PC-3 (cell line): Measurements from ENCODE around the gene CCDC190. TPM values are rescaled to one million over a fixed set of nuclear protein-coding genes. Genes with fewer than 3 reads are reported as not detected.
A peak's percentile ranks its signal among the peaks of the same experiment; 100 is the strongest.
"Not testable (repeated sequence)": the region's sequence is repeated elsewhere in the genome, so short reads cannot be mapped to it uniquely, and the experiment has no call there.

Source experiments
- ATAC-seq: fragments of 200-7000 bp; cut with Tn5 transposase; 2 replicates; pipeline ENCODE4 v1.9.1; 2020; ENCODE audit warnings: mild to moderate bottlenecking, moderate library complexity
- BruUV-seq: library from RNA; stranded (reverse); fragments of 400-500 nt; replicated peaks from 2 replicates; lab custom pipeline; 2021; lab: Mats Ljungman, UMichigan
- CTCF ChIA-PET: fragments of 300-600 bp; sonication (Branson Sonifier 250); formaldehyde crosslinking; loops from one replicate; lab custom pipeline; 2022; ENCODE audit warnings: antibody characterized with exemption; lab: Charles Lee
- POLR2A ChIA-PET: fragments of 300-600 bp; sonication (Branson Sonifier 250); formaldehyde crosslinking; loops from one replicate; lab custom pipeline; 2022; ENCODE audit warnings: antibody characterized with exemption; ENCODE audit not compliant: unreplicated experiment; lab: Charles Lee
- DNase-seq: peaks from one replicate; pipeline ENCODE4 v3.0.0-alpha.2; 2015
- H2AFZ ChIP-seq: fragments of 300-600 bp; sonication (generic); 2 replicates; pipeline ENCODE4 v1.6.0; 2016; ENCODE audit warnings: antibody characterized with exemption, low read length
- H3F3A ChIP-seq: fragments of 300-600 bp; sonication (generic); one replicate; pipeline ENCODE4 v1.6.0; 2017; ENCODE audit warnings: antibody characterized with exemption, low read length, control low read depth, mild to moderate bottlenecking; ENCODE audit not compliant: unreplicated experiment
- H3K27ac ChIP-seq: fragments of 300-600 bp; sonication (generic); 2 replicates; pipeline ENCODE4 v1.5.1; 2016; ENCODE audit warnings: mild to moderate bottlenecking, low read length
- H3K27me3 ChIP-seq: fragments of 300-600 bp; sonication (generic); 2 replicates; pipeline ENCODE4 v1.6.1; 2016; ENCODE audit warnings: low read length, mixed read lengths
- H3K36me3 ChIP-seq: fragments of 300-600 bp; sonication (generic); 2 replicates; pipeline ENCODE4 v1.6.1; 2016; ENCODE audit warnings: low read depth, mixed run types, low read length, mixed read lengths
- H3K4me1 ChIP-seq: fragments of 300-600 bp; sonication (generic); 2 replicates; pipeline ENCODE4 v1.5.1; 2016; ENCODE audit warnings: low read length; ENCODE audit not compliant: insufficient read depth
- H3K4me2 ChIP-seq: fragments of 300-600 bp; sonication (generic); 2 replicates; pipeline ENCODE4 v1.6.0; 2016; ENCODE audit warnings: low read length
- H3K4me3 ChIP-seq: fragments of 300-600 bp; sonication (generic); 2 replicates; pipeline ENCODE4 v1.5.1; 2016; ENCODE audit warnings: mild to moderate bottlenecking, low read length, mixed read lengths
- H3K79me2 ChIP-seq: fragments of 300-600 bp; sonication (generic); 2 replicates; pipeline ENCODE4 v1.6.1; 2017; ENCODE audit warnings: low read length, mixed read lengths
- H3K9ac ChIP-seq: fragments of 300-600 bp; sonication (generic); 2 replicates; pipeline ENCODE4 v1.6.0; 2016; ENCODE audit warnings: mild to moderate bottlenecking, low read length
- H3K9me2 ChIP-seq: fragments of 300-600 bp; sonication (generic); replicated peaks from 2 replicates; pipeline ENCODE4 v1.6.1; 2016; ENCODE audit warnings: mixed run types, low read length, mixed read lengths
- H3K9me3 ChIP-seq: fragments of 300-600 bp; sonication (generic); 2 replicates; pipeline ENCODE4 v1.6.1; 2016; ENCODE audit warnings: low read length, mixed read lengths
- H4K20me1 ChIP-seq: fragments of 300-600 bp; sonication (generic); 2 replicates; pipeline ENCODE4 v1.6.1; 2016; ENCODE audit warnings: low read length, mixed read lengths
- CTCF ChIP-seq: fragments of 300-600 bp; sonication (generic); conservative IDR thresholded peaks from 2 replicates; pipeline ENCODE4 v1.5.1; 2017; ENCODE audit warnings: antibody characterized with exemption, low read depth, mild to moderate bottlenecking, low read length
- EZH2 ChIP-seq: fragments of 300-600 bp; sonication (generic); IDR thresholded peaks from one replicate; pipeline ENCODE4 v1.6.1; 2017; ENCODE audit warnings: antibody characterized with exemption, mild to moderate bottlenecking, low read length; ENCODE audit not compliant: unreplicated experiment
- EZH2phosphoT487 ChIP-seq: fragments of 300-600 bp; sonication (generic); IDR thresholded peaks from 2 replicates; pipeline ENCODE4 v1.6.1; 2018; ENCODE audit warnings: mild to moderate bottlenecking, antibody characterized with exemption, low read length, borderline replicate concordance
- intact Hi-C: fragments of 100-400 bp; cut with micrococcal nuclease; formaldehyde crosslinking; loops from 2 replicates; pipeline ENCODE4 v1.9.0; 2023
- total RNA-seq: library from RNA; depleted of rRNA; stranded (reverse); fragments of >200 nt; gene quantifications from 2 replicates; pipeline ENCODE4 v1.2.3, GENCODE V29; 2014

CCDC190 gene
- total RNA-seq, 1 experiment from 2014 or later, result 0.62 TPM

GRCh38 chr1:162873671-162874666 lies 13.0 kb upstream of the CCDC190 start:
- Histone ChIP-seq H3K4me2 (peak overlapping the region; percentile 64), H3K9me3 (no peaks in the 10 kb centered on the region), H3K9ac (peak overlapping the region; percentile 56), H3K4me1 (peaks cover 26% of the 10 kb centered on the region), H3K36me3 (no peaks in the 10 kb centered on the region), H3K27ac (peak overlapping the region; percentile 90), H3F3A (peaks cover 4% of the 10 kb centered on the region), H2AFZ (peak overlapping the region; percentile 22), H3K9me2 (no peaks in the 10 kb centered on the region), H3K27me3 (no peaks in the 10 kb centered on the region), H3K4me3 (peak overlapping the region; percentile 31; the same call in 1 of the 2 replicates), H3K79me2 (no peaks in the 10 kb centered on the region), H4K20me1 (no peaks in the 10 kb centered on the region)
- DNase-seq, result peak; percentile 89
- BruUV-seq, result no TSS peak
- peak; percentile 83 for ATAC-seq
- POLR2A ChIA-PET, result interaction anchor here (0.5 to 0.7 kb wide), 3 partner anchors 25 to 294 kb away, joined by 3 to 4 read pairs (median 4); partner anchors contain the start of gene RGS4
- intact Hi-C loops, result loop anchor here (1.0 to 5.0 kb wide), 3 partner anchors 20 to 195 kb away; partner anchors contain the start of gene RGS4
- CTCF ChIA-PET, result interaction anchor here (0.6 to 1.9 kb wide), 7 partner anchors 15 to 197 kb away, joined by 3 to 18 read pairs (median 6); partner anchors contain the start of gene RGS4
- TF ChIP-seq EZH2 (no peak), CTCF (peak; percentile 51; the same call in 1 of the 2 replicates)

GRCh38 chr1:162872981-162873380 lies 12.0 kb upstream of the CCDC190 start:
- BruUV-seq, result no TSS peak
- 0 out of 2 replicates have a peak overlapping the region, but pooled peaks have one; percentile 0 for H2AFZ ChIP-seq
- CTCF ChIA-PET, result interaction anchor here (1.9 kb wide), 1 partner anchor 16 kb away, joined by 8 read pairs; no protein-coding TSS in a partner anchor
- peak overlapping the region; percentile 8; the same call in 1 of the 2 replicates for H3K4me3 ChIP-seq
- ATAC-seq (no peak), DNase-seq (no peak)
- H3K27me3 ChIP-seq, result no peaks in the 10 kb centered on the region
- peaks cover 26% of the 10 kb centered on the region for H3K4me1 ChIP-seq
- no peaks in the 10 kb centered on the region for H3K9me2 ChIP-seq
- H3K79me2 ChIP-seq, result no peaks in the 10 kb centered on the region
- H3K36me3 ChIP-seq, result no peaks in the 10 kb centered on the region
- peak overlapping the region; percentile 64 for H3K4me2 ChIP-seq
- H3K9ac ChIP-seq, result peak overlapping the region; percentile 56
- TF ChIP-seq EZH2 (no peak), EZH2phosphoT487 (no peak), CTCF (no peak)
- intact Hi-C loops, result loop anchor here (5.0 kb wide), 1 partner anchor 34 kb away; no protein-coding TSS in a partner anchor
- POLR2A ChIA-PET, result no interaction called here
- no peaks in the 10 kb centered on the region for H4K20me1 ChIP-seq
- H3K27ac ChIP-seq, result peak overlapping the region; percentile 90
- H3F3A ChIP-seq, result peaks cover 4% of the 10 kb centered on the region
- H3K9me3 ChIP-seq, result no peaks in the 10 kb centered on the region

GRCh38 chr1:162871417-162871816 lies 10.4 kb upstream of the CCDC190 start:
- BruUV-seq, POLR2A ChIA-PET, H3K36me3 ChIP-seq, H3K27ac ChIP-seq, H3K4me2 ChIP-seq, H3K4me3 ChIP-seq, DNase-seq, H4K20me1 ChIP-seq, CTCF ChIA-PET, H3K79me2 ChIP-seq, H3K27me3 ChIP-seq, H3F3A ChIP-seq, H3K9me2 ChIP-seq, H2AFZ ChIP-seq, H3K9me3 ChIP-seq, ATAC-seq, H3K9ac ChIP-seq: not testable (repeated sequence)
- H3K4me1 ChIP-seq, result peaks cover 26% of the 10 kb centered on the region
- intact Hi-C loops, result loop anchor here (5.0 kb wide), 1 partner anchor 36 kb away; no protein-coding TSS in a partner anchor
